Effector CD4-positive, alpha-beta T cell (primary cell): ENCODE results near the gene SCUBE3.
A peak's percentile ranks its signal among the peaks of the same experiment; 100 is the strongest.

Experiments
- DNase-seq: peaks from one replicate; pipeline ENCODE4 v3.0.0-alpha.2; 2020

SCUBE3 gene

GRCh38 chr6:35214869-35215664 lies 1.3 kb downstream of the SCUBE3 start:
- no peak for DNase-seq

- DNase-seq = no peak
These were observed 2.1 kb downstream of the SCUBE3 start for GRCh38 chr6:35215665-35216411.

- DNase-seq = no peak
These were observed 2.6 kb downstream of the SCUBE3 start for GRCh38 chr6:35216412-35216732.

GRCh38 chr6:35216851-35217811 lies 3.4 kb downstream of the SCUBE3 start:
- no peak for DNase-seq

- DNase-seq = no peak
These were observed 4.3 kb downstream of the SCUBE3 start for GRCh38 chr6:35218021-35218420.

GRCh38 chr6:35218456-35218855 lies 4.7 kb downstream of the SCUBE3 start:
- no peak for DNase-seq

GRCh38 chr6:35219683-35220326 lies 6.0 kb downstream of the SCUBE3 start:
- DNase-seq = no peak

- DNase-seq = no peak
These were observed 7.0 kb downstream of the SCUBE3 start for GRCh38 chr6:35220711-35221110.

- DNase-seq = no peak
These were observed 9.6 kb downstream of the SCUBE3 start for GRCh38 chr6:35223396-35223795.

GRCh38 chr6:35224720-35225119 lies 11.0 kb downstream of the SCUBE3 start:
- no peak for DNase-seq

GRCh38 chr6:35228481-35228880 lies 14.7 kb downstream of the SCUBE3 start:
- no peak for DNase-seq

- no peak for DNase-seq
These were observed 15.5 kb downstream of the SCUBE3 start for GRCh38 chr6:35229304-35229703.

GRCh38 chr6:35230498-35230897 lies 16.7 kb downstream of the SCUBE3 start:
- no peak for DNase-seq

- no peak for DNase-seq
These were observed 17.2 kb downstream of the SCUBE3 start for GRCh38 chr6:35230950-35231349.

GRCh38 chr6:35231563-35231962 lies 17.8 kb downstream of the SCUBE3 start:
- no peak for DNase-seq

- no peak for DNase-seq
These were observed 21.1 kb downstream of the SCUBE3 start for GRCh38 chr6:35234901-35235300.

- DNase-seq = no peak
These were observed 22.5 kb downstream of the SCUBE3 start for GRCh38 chr6:35236223-35236622.

- no peak for DNase-seq
These were observed 23.7 kb downstream of the SCUBE3 start for GRCh38 chr6:35237476-35237875.

- no peak for DNase-seq
These were observed 25.1 kb downstream of the SCUBE3 start for GRCh38 chr6:35238843-35239289.

- DNase-seq = no peak
These were observed 25.8 kb downstream of the SCUBE3 start for GRCh38 chr6:35239581-35239980.

- DNase-seq = peak; percentile 65
These were observed 27.4 kb downstream of the SCUBE3 start for GRCh38 chr6:35240838-35241801.
